ENCODE measurements around the gene ZYG11A.
"Not testable (repeated sequence)": the region's sequence is repeated elsewhere in the genome, so short reads cannot be mapped to it uniquely, and the experiment has no call there.

ZYG11A gene

DNA sequence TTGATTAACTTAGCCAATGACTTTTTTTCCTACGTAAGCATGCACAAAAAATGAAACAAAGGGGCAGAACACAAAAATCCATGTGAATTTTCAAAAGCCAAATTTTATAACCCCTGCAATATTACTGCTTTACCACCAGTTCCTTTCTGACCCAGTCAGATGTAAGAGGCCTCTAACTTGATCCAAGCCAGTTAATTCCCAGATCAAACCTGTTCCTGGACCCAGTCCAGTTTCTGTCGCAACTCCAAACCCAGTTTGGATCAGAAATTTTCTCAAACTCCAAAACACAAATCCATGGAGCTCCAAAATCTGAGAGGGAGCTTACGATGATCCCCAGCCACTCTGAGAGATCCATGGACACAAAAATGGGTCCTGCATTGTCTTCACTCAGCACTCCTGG lies 7.8 kb upstream of the ZYG11A start:
- H3K4me3 ChIP-seq (ENCODE audit: low read depth, low read length): no peak overlapping the region
- no peak for DNase-seq (ENCODE audit: low read depth)
- TF ChIP-seq, protein P1, sequence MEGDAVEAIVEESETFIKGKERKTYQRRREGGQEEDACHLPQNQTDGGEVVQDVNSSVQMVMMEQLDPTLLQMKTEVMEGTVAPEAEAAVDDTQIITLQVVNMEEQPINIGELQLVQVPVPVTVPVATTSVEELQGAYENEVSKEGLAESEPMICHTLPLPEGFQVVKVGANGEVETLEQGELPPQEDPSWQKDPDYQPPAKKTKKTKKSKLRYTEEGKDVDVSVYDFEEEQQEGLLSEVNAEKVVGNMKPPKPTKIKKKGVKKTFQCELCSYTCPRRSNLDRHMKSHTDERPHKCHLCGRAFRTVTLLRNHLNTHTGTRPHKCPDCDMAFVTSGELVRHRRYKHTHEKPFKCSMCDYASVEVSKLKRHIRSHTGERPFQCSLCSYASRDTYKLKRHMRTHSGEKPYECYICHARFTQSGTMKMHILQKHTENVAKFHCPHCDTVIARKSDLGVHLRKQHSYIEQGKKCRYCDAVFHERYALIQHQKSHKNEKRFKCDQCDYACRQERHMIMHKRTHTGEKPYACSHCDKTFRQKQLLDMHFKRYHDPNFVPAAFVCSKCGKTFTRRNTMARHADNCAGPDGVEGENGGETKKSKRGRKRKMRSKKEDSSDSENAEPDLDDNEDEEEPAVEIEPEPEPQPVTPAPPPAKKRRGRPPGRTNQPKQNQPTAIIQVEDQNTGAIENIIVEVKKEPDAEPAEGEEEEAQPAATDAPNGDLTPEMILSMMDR (conservative IDR thresholded peaks at IDR 0.05; ENCODE audit: low read depth, low read length): no peak

DNA sequence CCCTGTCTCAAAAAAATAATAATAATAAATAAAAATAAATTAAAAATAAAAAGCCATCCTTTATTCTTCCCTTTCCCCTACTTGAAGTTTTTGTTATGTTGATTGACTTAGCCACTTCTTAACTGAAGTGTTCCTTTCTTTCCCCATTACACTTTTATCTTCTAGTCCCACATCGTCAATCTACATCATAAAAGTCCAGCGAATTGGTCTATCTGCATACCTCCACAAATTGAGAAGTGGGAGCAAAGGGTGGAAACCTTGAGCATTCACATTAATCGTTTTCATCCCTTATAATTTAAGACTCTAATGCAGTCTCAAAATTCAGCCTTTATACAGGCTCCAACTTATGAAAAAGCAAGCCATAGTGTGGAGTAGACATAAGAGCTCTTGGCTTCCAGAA lies 6.5 kb upstream of the ZYG11A start:
- no peak overlapping the region for H3K4me3 ChIP-seq (ENCODE audit: low read depth, low read length)
- DNase-seq (ENCODE audit: low read depth): no peak
- TF ChIP-seq, protein P1 (conservative IDR thresholded peaks at IDR 0.05; ENCODE audit: low read depth, low read length): no peak

DNA sequence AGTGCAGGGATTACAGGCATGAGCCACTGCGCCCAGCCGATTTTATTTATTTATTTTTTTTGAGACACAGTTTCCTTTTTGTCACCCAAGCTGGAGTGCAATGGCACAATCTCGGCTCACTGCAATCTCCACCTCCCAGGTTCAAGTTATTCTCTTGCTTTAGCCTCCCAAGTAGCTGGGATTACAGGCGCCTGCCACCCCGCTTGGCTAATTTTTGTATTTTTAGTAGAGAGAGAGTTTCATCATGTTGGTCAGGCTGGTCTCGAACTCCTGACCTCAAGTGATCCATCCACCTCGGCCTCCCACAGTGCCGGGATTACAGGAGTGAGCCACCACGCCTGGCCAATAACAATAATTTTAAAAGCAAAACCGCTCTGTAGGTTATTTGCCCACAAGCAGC lies 3.4 kb upstream of the ZYG11A start:
- not testable (repeated sequence) for H3K4me3 ChIP-seq (ENCODE audit: low read depth, low read length); DNase-seq (ENCODE audit: low read depth)

DNA sequence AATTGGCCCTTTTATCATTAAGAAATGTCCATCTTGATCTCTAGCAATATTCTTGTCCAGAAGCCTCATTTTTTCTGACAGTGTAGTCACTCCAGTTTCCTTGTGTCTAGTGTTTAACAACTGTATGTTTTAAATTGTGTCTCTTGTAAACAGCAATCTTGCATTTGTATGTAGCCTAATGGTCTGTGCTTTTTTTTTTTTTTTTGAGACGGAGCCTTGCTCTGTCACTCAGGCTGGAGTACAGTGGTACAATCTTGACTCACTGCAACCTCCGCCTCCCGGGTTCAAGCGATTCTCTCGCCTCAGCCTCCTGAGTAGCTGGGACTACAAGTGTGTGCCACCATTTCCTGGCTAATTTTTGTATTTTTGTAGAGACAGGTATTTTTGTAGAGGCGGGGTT lies 2.6 kb downstream of the ZYG11A start:
- H3K4me3 ChIP-seq (ENCODE audit: low read depth, low read length); DNase-seq (ENCODE audit: low read depth): not testable (repeated sequence)

DNA sequence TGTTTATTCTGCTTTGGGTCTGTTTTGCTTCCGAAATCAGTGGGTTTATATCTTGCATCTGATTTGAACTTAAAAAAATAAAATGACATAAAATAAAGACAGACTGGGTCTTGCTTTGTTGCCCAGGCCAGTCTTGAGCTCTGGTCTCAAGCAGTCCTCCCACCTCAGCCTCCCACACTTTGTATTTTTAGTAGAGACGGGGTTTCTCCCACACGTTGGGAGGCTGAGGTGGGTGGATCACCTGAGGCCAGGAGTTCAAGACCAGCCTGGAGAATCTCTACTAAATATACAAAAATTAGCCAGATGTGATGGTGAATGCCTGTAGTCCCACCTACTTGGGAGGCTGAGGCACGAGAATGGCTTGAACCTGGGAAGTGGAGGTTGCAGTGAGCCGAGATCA lies 5.9 kb downstream of the ZYG11A start:
- DNase-seq (ENCODE audit: low read depth): no peak
- TF ChIP-seq, protein P1 (conservative IDR thresholded peaks at IDR 0.05; ENCODE audit: low read depth, low read length): no peak
- H3K4me3 ChIP-seq (ENCODE audit: low read depth, low read length): no peak overlapping the region

DNA sequence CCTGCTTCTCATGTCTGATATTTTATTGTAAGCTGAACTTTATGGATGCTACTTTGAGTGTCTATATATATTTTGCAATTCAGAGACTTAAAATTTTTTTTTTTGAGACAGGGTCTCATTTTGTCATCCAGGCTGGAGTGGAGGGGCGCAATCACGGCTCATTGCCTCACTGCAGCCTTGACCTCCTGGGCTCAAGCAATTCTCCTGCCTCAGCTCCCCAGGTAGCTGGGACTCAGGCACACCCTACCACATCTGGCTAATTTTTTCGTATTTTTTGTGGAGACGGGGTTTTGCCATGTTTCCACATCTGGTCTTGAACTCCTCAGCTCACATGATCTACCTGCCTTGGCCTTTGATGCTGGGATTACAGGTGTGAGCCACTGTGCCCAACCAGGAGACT lies 8.4 kb downstream of the ZYG11A start:
- no peak for DNase-seq (ENCODE audit: low read depth)
- TF ChIP-seq, protein P1 (conservative IDR thresholded peaks at IDR 0.05; ENCODE audit: low read depth, low read length): no peak
- H3K4me3 ChIP-seq (ENCODE audit: low read depth, low read length): no peak overlapping the region

DNA sequence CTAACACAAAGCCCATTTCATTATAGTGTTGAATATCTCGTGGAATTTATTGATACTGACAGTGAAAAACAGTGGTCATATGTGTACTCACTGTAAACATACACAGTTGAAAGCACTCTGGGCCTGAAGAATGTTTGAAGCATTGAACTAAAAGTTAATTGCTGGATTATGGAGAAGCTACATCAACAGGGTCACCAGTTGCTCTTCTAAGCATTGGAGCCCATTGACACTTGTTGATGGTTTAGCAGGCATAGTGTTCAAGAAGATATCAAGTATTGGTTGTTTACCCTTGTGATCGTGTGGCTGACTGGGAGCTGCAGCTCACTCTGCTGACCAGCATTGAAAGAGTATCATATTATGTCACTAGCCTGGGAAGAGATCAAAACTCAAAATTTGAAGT lies 10.3 kb downstream of the ZYG11A start:
- DNase-seq (ENCODE audit: low read depth): no peak
- H3K4me3 ChIP-seq (ENCODE audit: low read depth, low read length): no peak overlapping the region
- TF ChIP-seq, protein P1 (conservative IDR thresholded peaks at IDR 0.05; ENCODE audit: low read depth, low read length): no peak

DNA sequence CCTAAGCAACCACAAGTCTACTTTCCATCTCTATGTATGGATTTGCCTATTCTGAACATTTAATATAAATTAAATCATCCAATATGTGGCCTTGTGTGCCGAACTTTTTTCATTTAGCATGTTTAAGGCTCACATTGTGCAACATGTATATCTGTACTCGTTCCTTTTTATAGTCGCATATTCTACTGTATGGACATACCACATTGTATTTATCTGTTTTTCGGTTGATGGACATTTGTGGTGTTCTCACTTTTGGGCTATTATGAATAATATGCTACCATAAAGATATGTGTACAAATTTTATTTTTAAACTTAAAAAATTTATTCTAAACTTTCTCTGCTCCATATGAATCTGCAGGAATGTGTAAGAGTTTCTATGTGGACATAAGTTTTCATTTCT lies 13.0 kb downstream of the ZYG11A start:
- TF ChIP-seq, protein P1 (conservative IDR thresholded peaks at IDR 0.05; ENCODE audit: low read depth, low read length): no peak
- H3K4me3 ChIP-seq (ENCODE audit: low read depth, low read length): no peak overlapping the region
- DNase-seq (ENCODE audit: low read depth): no peak
